ENCODE results near the gene RAB19.
"Not testable (repeated sequence)": the region's sequence is repeated elsewhere in the genome, so short reads cannot be mapped to it uniquely, and the experiment has no call there.

Gene RAB19

GRCh38 chr7:140453273-140453672, 49.4 kb downstream of the RAB19 start:
- in situ Hi-C loops (cut with MboI; ENCODE audit: low sequenced_read_pairs), result no loop called here

- in situ Hi-C loops (cut with MboI; ENCODE audit: low sequenced_read_pairs), result not testable (repeated sequence)
These were observed 50.2 kb downstream of the RAB19 start for GRCh38 chr7:140453785-140454656.

- in situ Hi-C loops (cut with MboI; ENCODE audit: low sequenced_read_pairs), result no loop called here
These were observed 50.8 kb downstream of the RAB19 start for GRCh38 chr7:140454657-140455015.

GRCh38 chr7:140455743-140456142, 51.9 kb downstream of the RAB19 start:
- in situ Hi-C loops (cut with MboI; ENCODE audit: low sequenced_read_pairs), result no loop called here

GRCh38 chr7:140456551-140457051, 52.7 kb downstream of the RAB19 start:
- in situ Hi-C loops (cut with MboI; ENCODE audit: low sequenced_read_pairs), result no loop called here

- in situ Hi-C loops (cut with MboI; ENCODE audit: low sequenced_read_pairs), result no loop called here
These were observed 54.3 kb downstream of the RAB19 start for GRCh38 chr7:140458201-140458600.

- in situ Hi-C loops (cut with MboI; ENCODE audit: low sequenced_read_pairs), result no loop called here
These were observed 55.1 kb downstream of the RAB19 start for GRCh38 chr7:140458916-140459315.

GRCh38 chr7:140463111-140463510, 59.3 kb downstream of the RAB19 start:
- in situ Hi-C loops (cut with MboI; ENCODE audit: low sequenced_read_pairs), result no loop called here

GRCh38 chr7:140475747-140476333, 72.0 kb downstream of the RAB19 start:
- in situ Hi-C loops (cut with MboI; ENCODE audit: low sequenced_read_pairs), result no loop called here

- in situ Hi-C loops (cut with MboI; ENCODE audit: low sequenced_read_pairs), result no loop called here
These were observed 72.9 kb downstream of the RAB19 start for GRCh38 chr7:140476698-140477261.
